ENCODE measurements around the gene UCP2. TPM values are rescaled to one million over a fixed set of nuclear protein-coding genes. Genes with fewer than 3 reads are reported as not detected.
A peak's percentile ranks its signal among the peaks of the same experiment; 100 is the strongest.

The UCP2 gene
- total RNA-seq, 2 experiments from 2014 or later: 467 to 468 TPM

DNA sequence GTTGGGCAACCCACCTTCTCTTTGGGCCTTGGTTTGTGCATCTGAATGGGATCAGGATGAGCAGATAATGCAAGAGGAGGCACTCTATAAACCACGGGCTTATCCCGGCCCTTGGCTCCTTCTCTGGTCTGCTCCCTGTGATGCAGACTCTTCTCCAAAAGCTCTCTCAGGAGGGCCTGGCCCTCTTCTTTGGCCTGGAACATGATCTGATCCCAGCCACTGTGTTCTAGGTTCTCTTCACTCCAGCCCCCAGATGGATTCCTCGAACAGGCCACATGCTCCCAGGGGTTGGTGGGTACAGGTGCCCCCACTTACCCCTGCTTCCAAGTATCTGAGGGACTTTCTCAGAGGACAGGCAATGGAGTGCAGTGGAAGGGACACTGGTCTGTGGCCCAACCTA, 35.0 kb upstream of the UCP2 start:
- TF ChIP-seq, protein P1, sequence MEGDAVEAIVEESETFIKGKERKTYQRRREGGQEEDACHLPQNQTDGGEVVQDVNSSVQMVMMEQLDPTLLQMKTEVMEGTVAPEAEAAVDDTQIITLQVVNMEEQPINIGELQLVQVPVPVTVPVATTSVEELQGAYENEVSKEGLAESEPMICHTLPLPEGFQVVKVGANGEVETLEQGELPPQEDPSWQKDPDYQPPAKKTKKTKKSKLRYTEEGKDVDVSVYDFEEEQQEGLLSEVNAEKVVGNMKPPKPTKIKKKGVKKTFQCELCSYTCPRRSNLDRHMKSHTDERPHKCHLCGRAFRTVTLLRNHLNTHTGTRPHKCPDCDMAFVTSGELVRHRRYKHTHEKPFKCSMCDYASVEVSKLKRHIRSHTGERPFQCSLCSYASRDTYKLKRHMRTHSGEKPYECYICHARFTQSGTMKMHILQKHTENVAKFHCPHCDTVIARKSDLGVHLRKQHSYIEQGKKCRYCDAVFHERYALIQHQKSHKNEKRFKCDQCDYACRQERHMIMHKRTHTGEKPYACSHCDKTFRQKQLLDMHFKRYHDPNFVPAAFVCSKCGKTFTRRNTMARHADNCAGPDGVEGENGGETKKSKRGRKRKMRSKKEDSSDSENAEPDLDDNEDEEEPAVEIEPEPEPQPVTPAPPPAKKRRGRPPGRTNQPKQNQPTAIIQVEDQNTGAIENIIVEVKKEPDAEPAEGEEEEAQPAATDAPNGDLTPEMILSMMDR (IDR thresholded peaks at IDR 0.05): no peak
- no peak overlapping the region for H3K27ac ChIP-seq (ENCODE audit: low read depth in 1 of 2, low read length in 2 of 2)
- H3K27me3 ChIP-seq (ENCODE audit: control insufficient read depth in 1 of 2, insufficient read depth in 2 of 2, low read length in 2 of 2): no peaks in the 10 kb centered on the region
- H3K4me1 ChIP-seq (ENCODE audit: insufficient read depth, low read length): peaks cover 84% of the 10 kb centered on the region
- ATAC-seq (ENCODE audit: poor library complexity): no peak
- Mint-ChIP-seq H3K36me3 (ENCODE audit: low read depth) (peaks cover 22% of the 10 kb centered on the region), H3K27me3 (no peaks in the 10 kb centered on the region), H3K9me3 (no peaks in the 10 kb centered on the region), H3K4me1 (ENCODE audit: low read depth) (peaks cover 45% of the 10 kb centered on the region), H3K4me3 (no peak overlapping the region), H3K27ac (no peak overlapping the region)
- H3K4me3 ChIP-seq (ENCODE audit: low read length): no peak overlapping the region
- no peak for DNase-seq
- POLR2A ChIA-PET: interaction anchor here (0.9 to 11.8 kb wide), 5 partner anchors 9 to 47 kb away, joined by 3 to 106 read pairs (median 5); partner anchors contain the start of gene UCP2
- peaks cover 8% of the 10 kb centered on the region for H3K36me3 ChIP-seq (ENCODE audit: insufficient read depth, low read length)
- intact Hi-C loops (cut with DNase I, micrococcal nuclease): no loop called here
- H3K9me3 ChIP-seq (ENCODE audit: control insufficient read depth in 1 of 2, insufficient read depth in 1 of 2, low read length in 2 of 2): no peaks in the 10 kb centered on the region
- CTCF ChIA-PET: no interaction called here

DNA sequence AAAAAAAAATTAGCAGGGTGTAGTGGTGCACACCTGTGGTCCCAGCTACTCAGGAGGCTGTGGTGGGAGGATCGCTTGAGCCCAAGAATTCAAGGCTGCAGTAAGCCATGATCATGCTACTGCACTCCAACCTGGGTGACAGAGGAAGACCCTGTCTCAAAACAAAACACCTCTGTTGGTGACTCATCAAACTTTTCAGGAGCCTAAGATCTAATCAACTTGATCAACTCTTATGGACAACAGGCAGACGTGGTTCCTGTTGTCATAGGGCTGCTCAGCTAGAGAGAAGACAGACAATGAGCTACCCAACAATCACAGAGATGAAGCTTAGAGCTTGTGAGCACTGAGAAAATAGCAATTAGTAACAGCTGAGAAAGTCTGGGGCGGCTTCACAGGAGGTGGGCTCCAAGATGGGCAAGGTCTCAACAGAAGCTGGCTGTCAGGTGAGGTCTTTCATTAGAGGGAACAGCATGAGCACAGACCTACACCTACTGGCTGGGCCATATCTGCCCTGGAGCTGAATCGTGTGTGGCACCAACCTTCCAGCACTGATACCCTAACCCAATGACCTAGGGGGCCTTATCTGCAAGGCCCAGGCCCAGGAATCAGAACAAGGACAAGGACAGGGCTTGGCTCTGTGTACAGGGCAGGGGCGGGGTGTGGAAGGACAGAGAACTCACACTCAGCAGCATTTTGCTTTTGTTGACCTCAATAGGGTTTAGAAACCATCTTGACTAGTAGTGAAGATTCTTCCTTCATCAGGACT, 33.5 kb upstream of the UCP2 start:
- DNase-seq (no peak), ATAC-seq (ENCODE audit: poor library complexity) (no peak)
- Histone ChIP-seq H3K36me3 (ENCODE audit: insufficient read depth, low read length) (peaks cover 8% of the 10 kb centered on the region), H3K4me3 (ENCODE audit: low read length) (no peak overlapping the region), H3K27me3 (ENCODE audit: control insufficient read depth in 1 of 2, insufficient read depth in 2 of 2, low read length in 2 of 2) (no peaks in the 10 kb centered on the region), H3K4me1 (ENCODE audit: insufficient read depth, low read length) (peaks cover 92% of the 10 kb centered on the region), H3K9me3 (ENCODE audit: control insufficient read depth in 1 of 2, insufficient read depth in 1 of 2, low read length in 2 of 2) (no peaks in the 10 kb centered on the region), H3K27ac (ENCODE audit: low read depth in 1 of 2, low read length in 2 of 2) (no peak overlapping the region)
- peak overlapping the region; percentile 92 for H3K27ac Mint-ChIP-seq
- TF ChIP-seq, protein P1 (IDR thresholded peaks at IDR 0.05): no peak
- ChIA-PET CTCF (interaction anchor here (1.1 kb wide), 1 partner anchor 36 kb away, joined by 4 read pairs; no protein-coding TSS in a partner anchor), POLR2A (interaction anchor here (0.5 to 11.8 kb wide), 5 partner anchors 11 to 50 kb away, joined by 3 to 111 read pairs (median 16); partner anchors contain the start of gene UCP2)
- H3K9me3 Mint-ChIP-seq: no peaks in the 10 kb centered on the region
- H3K36me3 Mint-ChIP-seq (ENCODE audit: low read depth): peaks cover 22% of the 10 kb centered on the region
- H3K4me3 Mint-ChIP-seq: no peak overlapping the region
- no peaks in the 10 kb centered on the region for H3K27me3 Mint-ChIP-seq
- intact Hi-C loops (cut with DNase I, micrococcal nuclease): no loop called here
- H3K4me1 Mint-ChIP-seq (ENCODE audit: low read depth): peaks cover 61% of the 10 kb centered on the region

DNA sequence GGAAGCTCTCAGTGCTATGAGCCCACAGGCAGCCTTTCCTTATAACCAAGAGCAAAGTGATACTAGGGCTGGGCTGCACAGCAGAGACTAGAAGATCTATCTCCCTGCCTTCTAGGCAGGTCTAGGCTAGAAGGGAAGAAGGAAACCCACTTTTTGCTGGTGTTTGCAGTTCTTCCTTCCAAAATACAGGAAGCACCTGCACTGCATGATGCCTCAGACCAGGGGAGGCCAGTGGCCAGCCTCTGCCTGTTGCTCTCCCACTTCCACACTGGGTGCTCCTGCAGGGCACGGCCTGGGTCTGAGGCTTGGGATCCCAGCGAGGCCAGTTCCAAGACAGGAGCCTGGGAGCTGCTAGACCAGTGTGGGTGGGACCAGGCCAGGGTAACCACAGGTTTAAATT, 32.2 kb upstream of the UCP2 start:
- POLR2A ChIA-PET: interaction anchor here (0.6 to 11.8 kb wide), 5 partner anchors 10 to 44 kb away, joined by 3 to 111 read pairs (median 16); partner anchors contain the start of gene UCP2
- peak overlapping the region; percentile 39 for H3K4me3 Mint-ChIP-seq

More for the DNA sequence above, 32.2 kb upstream of the UCP2 start:
- CTCF ChIA-PET: interaction anchor here (1.1 to 1.5 kb wide), 2 partner anchors 10 to 34 kb away, joined by 4 to 5 read pairs; no protein-coding TSS in a partner anchor
- DNase-seq: no peak
- no peaks in the 10 kb centered on the region for H3K27me3 ChIP-seq (ENCODE audit: control insufficient read depth in 1 of 2, insufficient read depth in 2 of 2, low read length in 2 of 2)
- H3K27ac ChIP-seq (ENCODE audit: low read depth in 1 of 2, low read length in 2 of 2): peak overlapping the region in 1 of 2 donors; percentile 43
- H3K4me1 ChIP-seq (ENCODE audit: insufficient read depth, low read length): peaks cover 92% of the 10 kb centered on the region
- H3K4me3 ChIP-seq (ENCODE audit: low read length): no peak overlapping the region
- Mint-ChIP-seq H3K27ac (peak overlapping the region; percentile 92), H3K36me3 (ENCODE audit: low read depth) (peaks cover 22% of the 10 kb centered on the region), H3K4me1 (ENCODE audit: low read depth) (peaks cover 73% of the 10 kb centered on the region), H3K27me3 (no peaks in the 10 kb centered on the region), H3K9me3 (no peaks in the 10 kb centered on the region)
- intact Hi-C loops (cut with DNase I, micrococcal nuclease): no loop called here
- H3K9me3 ChIP-seq (ENCODE audit: control insufficient read depth in 1 of 2, insufficient read depth in 1 of 2, low read length in 2 of 2): no peaks in the 10 kb centered on the region
- ATAC-seq (ENCODE audit: poor library complexity): no peak
- TF ChIP-seq, protein P1 (IDR thresholded peaks at IDR 0.05): no peak
- peaks cover 8% of the 10 kb centered on the region for H3K36me3 ChIP-seq (ENCODE audit: insufficient read depth, low read length)

Data from CD4-positive, alpha-beta T cell (primary cell).